GM11168 (cell line): Measurements from ENCODE around the gene SHF.

Source experiments
- in situ Hi-C: fragments of 300-500 bp; cut with MboI; formaldehyde crosslinking; loops from one replicate; pipeline ENCODE4 v1.12.0; 2022; ENCODE audit warnings: low sequenced_read_pairs; ENCODE audit not compliant: unreplicated experiment

SHF gene

DNA sequence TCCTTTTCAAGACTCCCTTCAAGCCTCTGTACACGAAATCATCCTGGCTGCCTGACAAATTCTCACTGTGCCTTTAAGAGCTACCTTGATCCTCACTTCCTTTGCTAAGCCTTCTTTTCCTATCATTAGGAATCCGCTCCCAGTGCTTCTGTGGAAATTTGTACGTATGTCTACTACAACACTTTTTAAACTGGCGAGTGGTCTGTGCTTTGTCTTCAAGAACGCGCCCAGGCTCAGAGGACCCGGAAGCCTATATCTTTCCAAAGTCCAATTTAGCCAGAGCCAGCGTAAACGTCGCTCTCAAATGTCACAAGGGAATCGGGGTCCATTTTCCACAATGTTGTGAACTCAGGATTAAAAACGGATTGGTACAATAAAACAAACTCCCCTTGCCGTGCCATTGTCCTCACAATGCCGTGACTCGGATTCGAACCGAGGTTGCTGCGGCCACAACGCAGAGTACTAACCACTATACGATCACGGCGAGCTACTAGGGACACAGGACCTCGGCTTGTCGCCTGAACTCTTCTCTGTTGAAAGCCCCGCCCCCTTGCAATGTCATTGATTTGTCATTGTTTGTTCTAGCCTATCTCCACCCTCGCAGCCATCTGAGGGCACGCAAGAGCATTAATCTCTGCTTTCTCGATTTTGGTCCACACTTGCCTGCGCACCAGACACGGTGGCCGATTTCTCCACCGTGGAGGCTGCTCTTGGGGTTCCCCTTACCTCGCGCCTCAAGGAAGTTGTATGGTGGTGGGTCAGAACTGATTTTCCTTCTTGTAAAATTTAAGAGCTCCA is 12.4 kb upstream of the SHF start:
- in situ Hi-C loops: no loop called here

DNA sequence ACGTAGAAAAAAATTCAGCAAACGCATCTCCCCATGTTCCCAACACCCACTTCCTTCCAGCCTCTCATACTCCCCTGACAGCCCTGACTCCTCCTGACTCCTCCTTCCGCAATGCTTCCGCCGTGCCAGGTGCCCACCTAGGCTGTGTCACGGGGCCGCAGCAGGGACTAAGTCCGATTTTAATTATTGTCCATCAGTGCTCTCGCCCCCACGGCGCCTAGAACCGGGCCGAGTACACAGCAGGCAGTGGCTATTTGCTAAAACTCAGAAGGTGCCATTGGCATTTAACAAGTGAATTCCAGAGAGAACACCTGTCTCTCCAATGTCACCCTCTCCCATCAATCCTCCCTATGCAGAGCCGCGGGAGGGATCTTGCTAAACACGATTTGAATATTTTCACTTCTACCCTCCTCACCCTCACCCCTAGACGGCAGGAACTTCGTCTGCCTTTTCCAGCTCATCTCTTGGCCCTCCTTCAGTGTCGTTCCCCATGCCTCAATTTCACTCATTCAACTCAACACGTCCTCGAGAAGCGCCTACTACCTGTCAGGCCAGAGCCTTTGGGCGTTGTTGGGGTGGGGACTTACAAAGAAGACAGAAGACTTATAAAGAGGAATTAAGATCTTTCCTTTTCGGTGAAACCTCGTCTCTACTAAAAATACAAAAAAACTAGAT is 11.5 kb upstream of the SHF start:
- in situ Hi-C loops: no loop called here

DNA sequence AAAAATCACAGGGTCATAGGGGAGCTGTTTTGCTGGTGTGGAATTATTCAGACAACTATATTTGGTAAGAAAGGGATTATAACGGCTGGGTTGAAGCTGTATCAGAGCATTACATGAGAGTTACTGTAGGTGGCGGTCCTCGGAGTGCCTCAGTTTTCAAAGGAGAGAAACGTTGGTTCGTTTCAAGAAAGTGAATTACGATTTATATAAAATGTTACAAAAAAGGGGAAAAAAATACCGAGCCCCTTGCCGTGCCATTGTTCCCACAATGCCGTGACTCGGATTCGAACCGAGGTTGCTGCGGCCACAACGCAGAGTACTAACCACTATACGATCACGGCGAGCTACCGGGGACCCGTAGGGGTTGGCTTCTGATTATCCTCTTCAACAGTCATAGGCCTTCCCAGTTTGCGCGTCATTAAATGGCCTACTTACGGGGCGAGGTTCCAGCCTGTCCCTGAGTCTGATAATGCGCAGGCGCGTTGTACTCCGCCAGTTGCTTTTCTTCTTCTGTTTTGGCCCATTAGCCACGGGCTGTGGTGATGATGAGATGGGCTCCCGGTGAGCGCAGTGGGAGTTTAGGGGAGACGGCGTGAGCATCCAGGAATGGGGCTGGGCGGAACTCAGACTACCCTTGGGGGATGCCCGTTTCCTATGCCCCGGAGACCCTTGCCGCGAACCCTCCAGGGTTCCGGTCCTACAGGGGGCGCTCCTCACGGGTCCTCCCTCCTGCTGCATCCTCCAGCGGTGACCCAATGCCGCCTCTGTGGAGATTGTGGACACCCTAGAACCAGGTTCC is 10.8 kb upstream of the SHF start:
- in situ Hi-C loops: no loop called here

DNA sequence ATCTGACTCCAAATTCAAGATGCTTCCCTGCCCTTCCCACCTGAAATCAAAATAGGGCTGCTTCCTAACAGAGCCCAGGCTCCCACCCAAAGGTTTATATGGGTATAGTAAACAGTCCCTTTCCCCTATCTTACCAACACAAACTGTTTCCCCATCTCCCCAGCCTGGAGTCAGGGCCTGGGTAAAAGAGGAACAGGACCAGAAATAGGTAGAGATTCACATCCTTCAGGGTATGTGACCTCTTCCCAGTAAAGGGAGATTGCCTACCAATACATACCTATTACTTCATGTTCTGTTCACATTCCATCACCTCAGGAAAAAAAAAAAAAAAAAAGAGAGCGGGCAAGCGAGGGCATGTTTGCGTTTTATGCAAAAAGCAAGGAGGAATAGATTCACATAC is 9.7 kb upstream of the SHF start:
- in situ Hi-C loops: no loop called here

DNA sequence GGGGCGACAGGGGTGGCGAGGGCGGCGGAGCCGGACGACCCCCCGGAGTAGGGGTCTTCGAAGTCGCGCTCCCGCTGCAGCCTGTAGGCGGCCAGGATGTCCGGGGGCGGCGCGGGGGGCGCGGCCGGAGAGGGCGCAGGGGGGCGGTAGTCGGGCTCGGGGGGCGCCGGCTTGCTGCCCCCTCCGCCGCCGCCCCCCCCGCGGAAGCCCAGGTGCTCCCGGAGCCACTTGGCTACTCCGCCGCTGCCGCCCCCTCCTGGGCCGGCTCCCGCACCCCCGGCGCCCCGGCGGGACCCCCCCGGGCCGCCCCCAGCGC is 230 bp downstream of the SHF start:
- in situ Hi-C loops: no loop called here

DNA sequence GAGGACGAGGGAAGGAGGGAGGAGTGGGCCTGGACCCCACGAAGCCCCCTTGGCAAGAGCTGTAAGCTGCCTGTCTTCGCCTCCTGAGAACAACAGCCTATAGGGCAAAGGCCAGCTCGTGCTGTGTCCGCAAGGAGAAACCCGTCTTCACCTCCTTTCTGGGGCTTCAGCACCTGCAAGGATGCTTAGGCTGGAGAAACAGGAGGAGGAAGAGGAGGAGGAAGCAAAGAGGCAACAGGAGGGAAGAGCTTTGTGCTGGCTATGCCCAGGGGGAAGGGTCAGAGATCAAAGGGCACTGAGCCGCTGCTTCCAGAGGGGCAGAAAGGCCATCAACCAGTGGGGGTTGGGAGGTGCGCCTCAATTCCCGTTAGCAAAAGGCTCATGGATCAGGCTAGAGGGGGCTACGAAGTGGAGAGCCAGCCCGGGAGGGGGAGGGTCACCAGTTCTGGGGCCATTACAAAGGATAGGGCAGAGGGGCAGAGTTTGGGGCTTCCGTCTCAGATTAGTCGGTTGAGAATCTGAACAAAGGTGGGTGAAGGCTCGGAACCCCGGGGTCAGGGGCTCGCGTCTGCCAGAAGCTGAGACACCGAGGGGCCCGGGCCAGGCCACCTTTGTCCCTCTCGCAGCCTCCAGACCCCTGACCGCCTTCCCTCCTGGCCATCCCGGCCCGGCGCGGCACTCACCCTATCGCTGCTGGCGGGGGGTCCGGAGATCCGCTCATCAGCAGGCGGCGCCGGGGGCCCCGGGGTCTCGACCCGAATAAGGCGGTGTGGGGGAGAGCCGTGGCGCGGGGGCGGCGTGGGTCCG is 792 bp downstream of the SHF start:
- in situ Hi-C loops: no loop called here

DNA sequence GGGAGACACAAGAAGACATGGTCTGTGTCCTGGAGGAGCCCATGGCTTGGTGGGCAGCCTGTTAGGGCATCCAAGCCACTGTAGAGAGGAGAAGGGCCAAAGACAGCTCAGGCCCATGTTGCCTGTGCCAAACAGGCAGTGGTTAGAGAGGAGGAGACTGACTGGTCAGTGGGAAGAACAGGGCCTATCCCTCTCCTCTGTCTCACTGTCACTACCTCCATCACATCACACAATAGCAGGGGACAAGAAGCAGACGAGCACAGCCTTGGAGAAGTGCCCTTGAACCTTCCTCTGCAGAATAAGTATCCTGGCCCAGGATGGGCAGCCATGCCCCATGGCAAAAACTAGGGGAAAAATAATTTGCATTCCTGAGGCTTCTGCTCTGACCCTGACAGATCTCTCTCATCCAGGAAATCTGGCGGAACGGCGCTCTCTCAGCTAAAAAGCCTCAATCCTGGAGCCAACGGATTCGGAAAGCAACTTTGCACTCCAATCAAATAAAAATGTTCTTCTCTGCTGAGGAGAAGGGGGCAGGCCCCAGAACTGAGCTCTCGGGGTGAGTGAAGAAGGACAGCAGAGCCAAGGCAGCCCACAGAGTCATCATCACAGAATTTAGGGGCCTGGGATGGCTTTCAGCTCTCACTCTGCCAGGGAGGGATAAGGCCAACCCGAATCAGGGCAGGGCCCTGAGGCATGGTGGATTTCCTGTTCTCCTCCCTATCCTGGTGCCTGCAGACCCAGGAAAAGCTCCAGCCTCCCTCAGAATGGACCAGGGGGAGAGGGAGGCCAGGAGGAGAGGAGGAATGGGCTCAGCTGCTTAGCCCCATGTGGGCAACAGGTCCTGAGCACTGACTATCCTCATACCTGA is 1.6 kb downstream of the SHF start:
- in situ Hi-C loops: no loop called here

DNA sequence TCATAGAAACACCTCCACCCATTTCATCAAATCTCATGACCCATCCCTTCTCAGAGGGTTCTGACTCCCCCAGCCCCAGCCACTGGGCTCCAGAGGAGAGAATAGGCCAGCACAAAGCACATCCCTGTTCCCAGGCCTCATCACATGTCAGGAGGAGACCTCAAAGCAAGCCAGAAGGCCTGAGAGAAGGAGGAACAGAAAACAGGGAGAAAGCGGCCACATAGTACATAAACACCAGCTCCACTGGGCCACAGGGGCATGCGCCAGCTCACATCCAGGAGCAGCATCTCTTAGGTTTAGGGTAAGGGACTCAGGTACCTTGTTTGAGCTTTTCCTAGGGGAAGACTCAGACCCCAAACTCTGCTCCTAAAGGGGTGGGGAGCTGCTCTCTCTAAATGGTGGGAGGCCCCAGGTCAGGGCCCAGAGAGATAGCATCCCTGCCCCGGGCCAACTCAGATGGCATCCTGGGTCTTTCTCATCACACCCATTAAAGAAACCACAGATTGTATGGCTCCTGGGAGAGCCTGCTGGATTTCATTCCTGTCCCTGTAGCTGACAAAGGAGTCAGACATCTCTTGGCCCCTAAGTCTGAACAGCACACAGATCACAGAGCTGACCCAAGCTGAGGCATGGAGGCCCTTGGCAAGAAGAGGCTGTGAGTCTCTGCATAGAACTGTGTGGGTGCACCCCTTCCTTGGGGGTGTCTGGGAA is 2.5 kb downstream of the SHF start:
- in situ Hi-C loops: no loop called here

DNA sequence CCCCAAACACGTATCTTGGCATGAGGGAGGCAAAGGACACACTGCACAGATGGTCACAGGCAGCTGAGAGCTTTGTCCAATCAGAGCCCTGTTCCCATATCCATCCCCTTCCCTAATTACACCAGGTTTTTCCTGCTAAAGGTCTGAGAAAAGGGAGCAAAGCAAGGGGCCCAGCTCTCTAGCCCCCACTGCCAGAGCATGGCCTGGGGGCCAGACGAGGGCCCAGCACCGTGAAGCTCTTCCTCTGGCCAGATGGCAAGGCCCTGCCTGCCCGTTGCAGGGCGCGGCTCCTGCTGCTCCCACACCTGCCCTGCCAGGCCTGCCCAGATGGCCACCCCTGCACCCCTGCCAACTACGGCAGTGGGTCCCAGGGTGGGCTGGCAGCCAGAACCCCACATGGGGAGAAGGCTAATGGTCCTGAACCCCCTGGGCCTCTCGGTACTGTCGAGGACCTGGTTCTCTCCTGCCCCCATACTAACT is 3.2 kb downstream of the SHF start:
- in situ Hi-C loops: no loop called here

DNA sequence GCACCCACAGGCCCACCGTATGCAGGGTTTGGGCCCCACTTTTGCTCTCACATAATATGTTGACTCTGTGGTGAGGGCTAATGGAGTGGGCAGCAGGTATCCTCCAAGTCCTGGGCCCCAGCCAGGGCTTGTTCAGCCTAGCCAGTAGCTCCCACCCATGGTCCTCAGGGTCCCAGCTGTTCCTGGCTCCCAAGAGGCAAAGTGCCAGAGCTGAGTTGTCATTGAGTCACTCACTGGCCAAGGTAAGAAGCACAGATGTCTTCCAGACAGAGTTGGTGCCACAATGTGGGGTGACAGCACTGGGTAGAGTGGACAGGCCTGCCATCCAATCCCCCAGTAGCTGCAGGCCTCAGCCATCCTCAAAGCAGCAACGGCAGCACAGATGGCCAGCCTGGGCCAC is 4.3 kb downstream of the SHF start:
- in situ Hi-C loops: no loop called here

DNA sequence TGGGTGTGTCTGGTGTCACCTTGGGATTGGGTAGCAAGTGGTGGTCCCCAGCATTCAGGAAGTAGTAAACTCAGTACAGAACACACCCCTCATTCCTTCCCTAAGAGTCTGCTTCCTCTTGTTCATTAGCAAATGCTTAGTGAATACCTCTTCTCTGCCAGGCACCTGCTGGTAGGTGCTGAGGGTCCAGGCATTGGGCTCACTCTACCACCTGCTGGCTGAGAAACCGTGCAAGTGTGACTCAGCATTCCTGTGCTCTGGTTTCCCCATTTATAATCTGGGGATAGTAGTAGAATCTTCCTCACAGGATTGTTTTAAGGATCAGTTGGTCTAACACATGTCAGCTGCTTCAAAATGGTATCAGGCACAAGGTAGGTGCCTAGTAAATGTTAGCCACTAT is 4.8 kb downstream of the SHF start:
- in situ Hi-C loops: no loop called here

DNA sequence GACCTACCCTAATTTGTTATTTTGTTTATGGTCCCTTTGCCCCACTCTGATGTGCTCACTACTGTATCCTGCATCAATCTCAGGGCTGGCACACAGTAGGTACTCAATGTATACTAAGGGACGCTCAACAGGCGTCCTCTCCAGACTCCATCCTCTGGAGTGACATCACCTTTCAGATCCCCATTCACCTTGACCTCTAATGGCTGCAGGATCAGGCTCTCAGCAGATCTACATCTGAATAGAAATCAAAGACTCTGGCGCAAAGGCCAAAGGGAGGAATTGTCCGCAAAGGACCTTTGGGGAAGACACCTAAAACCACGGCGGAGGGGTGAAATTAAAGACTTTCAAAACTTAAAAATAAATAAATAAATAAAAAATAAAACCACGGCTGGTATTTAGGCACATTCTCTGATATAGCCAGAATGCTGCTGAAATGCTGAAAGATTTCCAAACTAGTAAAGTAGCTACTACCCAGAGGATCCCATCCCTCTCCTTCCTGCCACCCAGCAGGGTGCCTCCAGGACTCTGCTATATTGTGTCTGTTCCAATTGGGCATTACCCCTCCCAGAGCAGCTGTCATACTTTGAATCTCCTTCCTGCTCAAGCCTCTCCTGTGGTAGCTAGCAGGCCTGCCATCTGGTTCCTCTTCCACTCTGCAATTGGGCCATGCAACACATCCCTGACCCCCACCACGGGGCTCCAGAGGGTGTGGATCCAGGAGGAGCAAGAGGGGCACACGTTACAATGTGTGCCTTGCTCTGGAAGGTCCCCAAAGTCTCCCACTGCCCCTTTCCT is 6.1 kb downstream of the SHF start:
- in situ Hi-C loops: no loop called here

DNA sequence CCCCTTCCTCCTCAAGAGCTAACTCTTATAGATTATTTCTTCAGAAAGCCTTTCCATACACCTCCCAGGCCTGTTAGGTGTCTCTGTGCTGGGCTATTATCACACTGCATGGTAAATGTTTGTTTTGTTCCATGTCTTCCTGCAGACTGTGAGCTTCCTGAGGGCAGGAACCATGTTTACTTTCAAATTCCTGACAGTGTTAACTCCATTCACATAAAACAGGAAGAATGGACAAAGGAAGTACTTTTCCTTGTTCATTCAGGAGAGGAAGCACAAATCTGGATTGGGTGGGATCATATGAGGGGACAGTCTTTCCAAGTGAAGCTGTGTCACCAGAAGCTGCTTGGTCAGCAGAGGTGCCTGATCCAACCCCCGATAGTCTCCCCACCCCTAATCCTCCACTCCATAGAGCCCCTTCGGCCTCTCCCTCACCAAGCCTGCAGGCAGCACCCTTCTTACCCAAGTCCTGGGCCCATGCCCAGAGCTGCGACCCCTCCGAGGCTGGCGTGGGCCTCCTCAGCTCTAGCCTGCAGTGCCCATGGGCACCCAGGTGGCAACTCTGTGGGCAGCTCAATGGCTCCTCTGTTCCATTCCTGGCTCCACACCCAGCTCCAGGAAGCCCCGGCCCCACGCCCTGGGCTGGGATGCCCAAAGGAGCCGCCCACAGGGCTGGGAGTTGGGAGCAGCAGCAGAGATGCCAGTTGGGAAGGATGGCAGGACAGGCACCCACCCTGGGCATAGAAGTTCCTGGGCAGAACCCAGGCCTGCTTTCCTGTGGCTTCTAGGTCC is 6.9 kb downstream of the SHF start:
- in situ Hi-C loops: no loop called here

DNA sequence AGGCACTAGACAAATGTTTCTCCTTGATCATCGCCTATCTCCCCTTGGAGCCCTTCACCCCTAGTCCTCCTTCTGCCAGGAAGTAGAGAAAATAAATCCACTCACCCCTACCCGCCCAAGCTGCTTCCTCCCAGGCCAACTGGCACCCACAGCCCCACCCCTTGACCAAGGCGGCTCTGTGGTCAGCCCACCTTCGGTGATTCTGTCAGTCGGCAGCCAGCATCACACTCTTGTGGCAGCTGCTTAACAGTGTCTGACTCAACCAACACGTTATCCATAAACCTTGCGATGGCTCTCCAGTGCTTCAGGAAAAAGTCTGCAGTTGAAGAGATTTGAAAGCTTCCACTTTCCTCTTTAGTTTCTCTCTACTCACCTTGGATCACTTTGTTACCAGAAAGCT is 7.6 kb downstream of the SHF start:
- in situ Hi-C loops: no loop called here

DNA sequence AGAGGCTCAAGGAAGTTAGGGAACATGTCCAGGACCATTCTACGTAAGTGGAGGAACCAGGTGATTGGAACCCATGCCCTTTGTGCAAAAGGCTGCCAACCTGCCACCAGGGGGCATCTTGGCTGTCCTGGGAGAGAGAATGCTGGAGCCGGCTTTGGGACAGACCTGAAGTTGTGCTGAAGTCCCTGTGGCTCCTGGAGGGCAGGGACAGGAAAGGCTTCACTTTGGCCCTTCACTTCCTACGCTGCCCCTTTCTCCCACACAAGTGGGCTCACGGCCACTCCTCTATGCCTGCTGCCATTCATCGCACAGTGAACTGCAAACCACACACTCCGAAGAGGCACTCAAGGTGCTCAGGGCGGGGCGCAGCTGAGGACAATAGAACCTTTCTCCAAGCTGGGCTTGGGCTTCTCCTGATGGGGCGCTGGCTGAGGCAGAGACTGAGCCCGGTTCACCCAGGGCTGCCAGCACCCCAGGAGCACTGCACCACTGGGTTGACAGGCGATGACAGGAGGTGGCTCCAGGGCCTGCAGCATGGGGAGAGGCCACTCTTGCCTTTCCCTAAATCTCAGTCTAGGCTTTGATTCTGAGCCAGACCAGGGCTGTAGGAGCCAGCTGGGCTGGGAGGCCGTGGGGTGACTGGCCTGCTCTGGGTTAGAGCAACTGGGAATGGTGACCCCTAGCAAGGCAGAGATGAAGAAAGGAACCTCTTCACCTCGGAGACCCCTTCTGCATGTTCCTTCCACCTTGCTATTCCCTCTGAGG is 8.4 kb downstream of the SHF start:
- in situ Hi-C loops: no loop called here

DNA sequence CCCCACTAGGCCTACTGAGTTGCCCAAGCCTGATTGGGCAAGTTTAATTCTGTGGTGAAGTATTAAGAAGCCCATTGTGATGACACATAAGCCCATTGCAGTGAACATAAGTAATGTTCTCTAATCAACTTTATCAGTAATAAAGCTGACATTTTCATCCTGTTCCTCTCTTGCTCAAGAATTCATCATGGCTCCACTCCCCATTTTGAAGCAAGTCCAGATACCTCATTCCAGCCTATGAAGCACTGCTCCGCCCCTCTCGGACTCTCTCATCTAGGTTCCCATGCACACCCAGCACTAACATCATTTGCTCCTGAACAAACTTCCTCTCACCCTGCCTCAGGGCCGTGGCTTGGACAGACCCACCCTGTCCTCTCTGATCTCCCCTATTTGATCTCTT is 10.5 kb downstream of the SHF start:
- in situ Hi-C loops: no loop called here

DNA sequence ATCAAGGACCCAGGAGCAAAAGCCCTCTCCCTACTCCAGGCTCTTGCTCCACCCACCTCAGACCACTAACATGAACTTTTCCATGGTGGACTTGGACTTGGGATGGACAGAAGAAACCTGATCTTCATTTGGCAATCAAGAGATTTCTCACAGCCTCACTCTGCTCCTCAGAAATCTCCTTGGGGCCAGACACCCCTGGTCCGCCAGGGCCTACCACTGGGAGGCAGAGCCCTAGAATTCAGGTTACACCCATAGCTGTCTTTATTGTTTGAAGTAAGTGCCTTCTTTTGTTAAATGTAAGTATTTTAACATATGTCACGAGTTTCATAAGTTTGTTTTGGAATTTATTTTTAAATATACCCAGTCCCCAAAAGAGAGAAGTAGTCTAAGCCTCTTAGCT is 13.2 kb downstream of the SHF start:
- in situ Hi-C loops: loop anchor here (25.0 kb wide), 1 partner anchor 438 kb away; no protein-coding TSS in a partner anchor
